OCI-LY1 (cell line): ENCODE data around the gene METRN.

Experiments
- H2AFZ ChIP-seq: fragments of 200-600 bp; sonication (generic), shearing (Covaris generic); 2 replicates; pipeline ENCODE4 v1.6.0; 2014; ENCODE audit warnings: antibody characterized with exemption, mild to moderate bottlenecking, low read length
- H3F3A ChIP-seq: fragments of 200-600 bp; sonication (generic), shearing (Covaris generic); 2 replicates; pipeline ENCODE4 v1.6.0; 2014; ENCODE audit warnings: mild to moderate bottlenecking, antibody characterized with exemption, low read length, moderate library complexity; ENCODE audit not compliant: insufficient read depth
- H3K27ac ChIP-seq: fragments of 200-600 bp; sonication (generic); 2 replicates; pipeline ENCODE4 v1.5.1; 2014; ENCODE audit warnings: low read length, mixed run types, mild to moderate bottlenecking, low read depth; ENCODE audit not compliant: poor library complexity, severe bottlenecking
- H3K27me3 ChIP-seq: fragments of 200-600 bp; sonication (generic); 2 replicates; pipeline ENCODE4 v1.6.0; 2014; ENCODE audit warnings: antibody characterized with exemption, mild to moderate bottlenecking, low read length, moderate library complexity; ENCODE audit not compliant: insufficient read depth
- H3K36me3 ChIP-seq: fragments of 200-600 bp; sonication (generic); 2 replicates; pipeline ENCODE4 v1.6.1; 2014; ENCODE audit warnings: mild to moderate bottlenecking, antibody characterized with exemption, low read length, moderate library complexity, mixed read lengths; ENCODE audit not compliant: insufficient read depth
- H3K4me1 ChIP-seq: fragments of 200-600 bp; sonication (generic); 2 replicates; pipeline ENCODE4 v1.5.1; 2014; ENCODE audit warnings: mild to moderate bottlenecking, low read length, moderate library complexity; ENCODE audit not compliant: insufficient read depth, severe bottlenecking
- H3K4me2 ChIP-seq: fragments of 200-600 bp; sonication (generic), shearing (Covaris generic); 2 replicates; pipeline ENCODE4 v1.6.1; 2014; ENCODE audit warnings: low read length
- H3K4me3 ChIP-seq: fragments of 200-600 bp; sonication (generic); 2 replicates; pipeline ENCODE4 v1.5.1; 2014; ENCODE audit warnings: low read length, low read depth, mild to moderate bottlenecking, mixed read lengths; ENCODE audit not compliant: poor library complexity, severe bottlenecking
- H3K79me2 ChIP-seq: fragments of 200-600 bp; shearing (Covaris generic); 2 replicates; pipeline ENCODE4 v1.6.1; 2016; ENCODE audit warnings: mixed run types, low read length, mixed read lengths; ENCODE audit not compliant: insufficient read depth
- H3K9ac ChIP-seq: fragments of 200-600 bp; sonication (generic), shearing (Covaris generic); 2 replicates; pipeline ENCODE4 v1.6.1; 2014; ENCODE audit warnings: mild to moderate bottlenecking, low read length, mixed read lengths
- H3K9me2 ChIP-seq: fragments of 200-600 bp; sonication (generic), shearing (Covaris generic); 2 replicates; pipeline ENCODE4 v1.6.1; 2014; ENCODE audit warnings: low read depth, mild to moderate bottlenecking, low read length, mixed read lengths
- H3K9me3 ChIP-seq: fragments of 200-600 bp; shearing (Covaris generic); 2 replicates; pipeline ENCODE4 v1.6.1; 2014; ENCODE audit warnings: low read length, mixed read lengths
- H4K20me1 ChIP-seq: fragments of 200-600 bp; sonication (generic), shearing (Covaris generic); 2 replicates; pipeline ENCODE4 v1.6.0; 2016; ENCODE audit warnings: mild to moderate bottlenecking, low read length; ENCODE audit not compliant: insufficient read depth
- CTCF ChIP-seq: fragments of 200-600 bp; sonication (generic), shearing (Covaris generic); IDR thresholded peaks from 2 replicates; pipeline ENCODE4 v1.5.1; 2017; ENCODE audit warnings: mild to moderate bottlenecking, antibody characterized with exemption, low read length, moderate library complexity, mixed read lengths
- EZH2 ChIP-seq: fragments of 200-600 bp; sonication (generic), shearing (Covaris generic); IDR thresholded peaks from 2 replicates; pipeline ENCODE4 v1.8.0; 2017; ENCODE audit warnings: borderline replicate concordance, mixed run types, mild to moderate bottlenecking, antibody characterized with exemption, low read length, moderate library complexity, mixed read lengths

Gene METRN

GRCh38 chr16:674968-675883 lies 39.7 kb upstream of the METRN start, which contains the start of gene RHBDL1:
RHBDL1 (plus strand) TSS chr16:675671; CDS start chr16:675791, 120 bp downstream.
- TF ChIP-seq EZH2 (no peak), CTCF (no peak)
- Histone ChIP-seq H4K20me1 (no peaks in the 10 kb centered on the region), H3K4me3 (no peak within 1 kb of the TSS), H3K79me2 (no peaks in the 10 kb centered on the region), H3K4me1 (peaks cover 15% of the 10 kb centered on the region), H3K4me2 (no peak within 1 kb of the TSS), H3K36me3 (peaks cover 45% of the 10 kb centered on the region), H3K9me3 (no peaks in the 10 kb centered on the region), H2AFZ (no peak within 1 kb of the TSS), H3K9me2 (no peaks in the 10 kb centered on the region), H3F3A (no peaks in the 10 kb centered on the region), H3K27ac (no peak within 1 kb of the TSS), H3K9ac (no peak within 1 kb of the TSS), H3K27me3 (no peaks in the 10 kb centered on the region)

GRCh38 chr16:675884-676564 lies 38.9 kb upstream of the METRN start:
- H3K4me3 ChIP-seq = no peak overlapping the region
- no peak overlapping the region for H3K9ac ChIP-seq

GRCh38 chr16:676565-676902 lies 38.4 kb upstream of the METRN start:
- no peak overlapping the region for H3K9ac ChIP-seq

More at GRCh38 chr16:675884-676564, 38.9 kb upstream of the METRN start:
- Histone ChIP-seq H3K79me2 (0 out of 2 replicates have a peak, but pooled peaks cover 4% of the 10 kb centered on the region), H3K4me2 (no peak overlapping the region), H3K36me3 (peaks cover 37% of the 10 kb centered on the region), H2AFZ (no peak overlapping the region), H3K27ac (no peak overlapping the region), H3K4me1 (peaks cover 18% of the 10 kb centered on the region), H3F3A (no peaks in the 10 kb centered on the region), H4K20me1 (no peaks in the 10 kb centered on the region), H3K9me3 (no peaks in the 10 kb centered on the region), H3K27me3 (no peaks in the 10 kb centered on the region), H3K9me2 (no peaks in the 10 kb centered on the region)
- TF ChIP-seq EZH2 = no peak
- no peak for TF ChIP-seq CTCF

More at GRCh38 chr16:676565-676902, 38.4 kb upstream of the METRN start:
- Histone ChIP-seq H2AFZ (no peak overlapping the region), H3F3A (no peaks in the 10 kb centered on the region), H3K27me3 (no peaks in the 10 kb centered on the region), H3K27ac (no peak overlapping the region), H3K4me2 (no peak overlapping the region), H3K36me3 (peaks cover 37% of the 10 kb centered on the region), H3K9me3 (no peaks in the 10 kb centered on the region), H3K4me1 (peaks cover 23% of the 10 kb centered on the region), H3K79me2 (0 out of 2 replicates have a peak, but pooled peaks cover 7% of the 10 kb centered on the region), H3K9me2 (no peaks in the 10 kb centered on the region), H4K20me1 (no peaks in the 10 kb centered on the region), H3K4me3 (no peak overlapping the region)
- TF ChIP-seq EZH2 = no peak
- TF ChIP-seq CTCF = no peak
